ENCODE data around the gene SYDE1.

- TF ChIP-seq POLR2A (IDR thresholded peaks at IDR 0.05) (no peak), CTCF (IDR thresholded peaks at IDR 0.05) (no peak)
Observed at GRCh38 chr19:15104003-15104402, 3.2 kb upstream of the SYDE1 start.
